GM18502 (cell line): Measurements from ENCODE around the gene EML5.

ENCODE experiments used
- ATAC-seq: cut with Tn5 transposase; IDR thresholded peaks from one replicate; pipeline ENCODE4 v1.9.1; 2021; ENCODE audit warnings: mild to moderate bottlenecking; ENCODE audit not compliant: unreplicated experiment, poor library complexity

EML5 gene

DNA sequence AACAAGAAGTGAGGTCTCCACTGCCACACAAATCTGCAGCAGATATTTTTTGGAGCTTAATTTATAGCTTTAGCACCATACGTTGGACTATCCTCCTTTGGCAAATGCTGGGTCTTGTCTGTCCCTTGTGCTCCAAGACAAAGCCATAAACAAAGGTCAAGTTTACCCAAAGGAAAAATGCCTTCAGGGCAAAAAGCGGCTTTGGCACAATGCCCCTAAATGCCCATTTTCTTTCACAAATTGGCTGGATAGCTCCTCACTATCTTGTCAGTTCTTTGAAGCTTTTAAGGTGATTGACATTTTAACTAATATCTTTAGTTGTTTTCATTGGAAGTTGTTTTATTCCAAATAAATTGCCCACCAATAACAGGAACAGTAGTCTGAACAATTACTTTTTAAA, 59.6 kb downstream of the EML5 start:
- no peak for ATAC-seq

- ATAC-seq, result no peak
These were observed 63.6 kb downstream of the EML5 start for GRCh38 chr14:88729159-88729558.

DNA sequence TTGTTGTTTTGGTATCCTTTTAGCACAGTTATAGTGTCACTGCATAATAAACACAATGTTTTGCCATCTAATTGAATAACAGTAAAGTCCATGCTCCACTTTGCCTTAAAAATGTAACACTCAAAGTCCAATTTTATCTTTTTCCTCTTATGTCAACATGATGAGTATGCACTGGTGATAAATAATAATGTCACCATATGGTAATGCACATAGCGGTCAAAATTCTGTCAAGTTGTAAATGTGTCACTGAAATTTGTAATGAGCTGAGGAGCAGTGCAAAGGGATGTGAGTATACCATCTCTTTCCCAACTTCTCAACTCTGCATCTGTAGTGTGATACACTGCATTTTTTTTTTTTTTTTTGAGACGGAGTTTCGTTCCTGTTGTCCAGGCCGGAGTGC, 65.7 kb downstream of the EML5 start:
- no peak for ATAC-seq

- ATAC-seq, result no peak
These were observed 82.0 kb downstream of the EML5 start for GRCh38 chr14:88710709-88711108.

DNA sequence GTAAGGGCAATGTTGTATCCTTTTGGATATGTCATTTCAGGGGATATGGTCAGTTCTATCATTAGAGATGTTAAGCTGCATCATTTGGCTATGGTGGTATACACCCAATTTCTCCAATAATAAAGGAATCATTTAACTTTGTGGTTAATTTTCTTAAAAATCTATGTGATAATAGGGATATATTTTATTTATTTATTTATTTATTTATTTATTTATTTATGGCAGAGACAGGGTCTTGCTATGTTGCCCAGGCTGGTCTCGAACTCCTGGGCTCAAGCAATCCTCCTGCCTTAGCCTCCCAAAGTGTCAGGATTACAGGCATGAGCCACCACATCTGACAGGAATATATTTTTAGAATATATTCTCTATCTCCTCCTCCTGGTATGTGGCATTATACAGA, 85.7 kb downstream of the EML5 start:
- no peak for ATAC-seq

- ATAC-seq, result no peak
These were observed 86.3 kb downstream of the EML5 start for GRCh38 chr14:88706425-88706824.

DNA sequence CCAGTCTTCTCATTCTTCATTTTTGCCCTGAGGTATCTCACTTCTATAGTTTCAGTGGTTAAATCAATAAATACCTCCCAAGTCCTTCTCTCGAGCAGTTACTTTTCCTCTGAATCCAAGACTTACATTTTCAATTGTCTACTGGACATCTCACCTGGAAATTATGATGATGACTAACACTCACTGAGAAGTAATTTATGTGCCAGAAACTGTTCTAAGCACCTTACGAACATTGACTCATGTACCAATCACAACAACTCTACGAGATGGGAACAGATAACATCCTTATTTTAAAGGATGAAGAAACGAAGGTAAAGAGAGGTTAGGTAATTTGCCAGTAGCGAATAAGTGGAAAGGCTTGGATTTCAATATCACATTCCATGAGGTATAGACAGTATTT, 94.1 kb downstream of the EML5 start:
- ATAC-seq, result no peak

- ATAC-seq, result no peak
These were observed 96.9 kb downstream of the EML5 start for GRCh38 chr14:88695870-88696269.

DNA sequence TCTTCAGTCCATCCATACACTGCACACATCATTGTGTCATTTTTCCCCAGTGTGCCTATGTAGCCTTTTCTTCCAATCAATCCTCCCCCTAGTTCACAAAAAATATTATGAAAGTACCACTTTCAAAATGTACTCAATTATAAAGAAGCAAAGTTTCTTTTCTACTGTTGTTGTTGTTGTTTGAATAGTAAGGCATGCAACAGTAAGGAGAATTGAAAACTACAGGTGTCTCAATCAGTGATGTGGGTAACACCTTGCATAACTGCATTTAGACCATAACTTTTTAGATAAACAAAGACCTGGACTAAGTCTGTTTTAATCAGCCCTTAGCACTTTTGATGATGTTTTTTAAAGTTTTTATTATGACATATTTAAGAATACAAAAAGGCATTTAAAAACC, 104.4 kb downstream of the EML5 start:
- ATAC-seq, result no peak

DNA sequence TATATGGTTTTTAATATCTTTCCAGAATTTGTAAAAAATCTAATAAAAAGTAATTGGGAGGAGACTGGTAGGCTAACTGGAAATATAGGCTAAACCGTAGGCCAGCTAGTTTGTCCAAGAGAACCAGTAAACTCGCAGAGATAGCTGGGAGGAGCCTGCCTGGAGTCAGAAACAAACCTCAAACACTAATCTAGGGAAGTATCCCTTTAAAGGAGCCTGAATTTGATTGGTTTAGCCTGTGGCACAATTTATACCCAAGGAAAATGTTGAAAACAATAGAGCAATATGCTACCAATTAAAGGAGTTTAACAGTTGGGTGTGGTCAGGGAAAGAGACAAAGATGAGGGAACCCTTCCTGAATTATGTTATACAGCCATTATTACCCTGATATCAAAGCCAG, 109.6 kb downstream of the EML5 start:
- no peak for ATAC-seq

DNA sequence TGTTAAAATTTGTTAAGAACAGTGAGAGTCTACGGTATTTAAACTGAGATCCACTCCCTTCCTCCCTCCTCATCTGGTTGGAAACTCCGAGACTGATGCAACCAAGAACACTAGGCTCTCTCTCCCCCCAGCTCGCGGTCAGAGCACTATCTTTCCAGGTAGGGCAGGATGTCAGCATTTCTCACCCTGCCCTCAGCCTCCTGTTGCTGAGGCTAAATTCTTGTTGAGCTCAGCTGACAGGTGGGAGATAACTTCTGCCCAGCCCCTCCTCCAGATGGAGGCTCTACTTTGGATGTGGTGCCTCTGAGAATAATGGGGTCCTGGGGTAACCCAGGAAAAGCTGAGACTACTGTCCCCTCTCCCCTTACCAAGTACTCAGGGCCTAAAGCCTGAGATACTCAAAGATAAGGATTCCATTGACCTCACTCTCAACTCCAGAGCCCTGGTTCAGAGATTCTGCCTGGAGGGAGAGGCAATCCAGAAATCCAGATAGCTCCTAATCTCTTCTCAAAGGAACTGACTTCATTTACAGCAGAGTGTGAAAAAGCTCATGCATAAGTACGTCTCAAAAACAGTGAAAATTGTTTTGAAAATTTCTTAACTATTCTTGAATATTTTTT, 110.1 kb downstream of the EML5 start:
- no peak for ATAC-seq

- no peak for ATAC-seq
These were observed 110.8 kb downstream of the EML5 start for GRCh38 chr14:88681755-88682494.

- no peak for ATAC-seq
These were observed 123.4 kb downstream of the EML5 start for GRCh38 chr14:88669346-88669745.

DNA sequence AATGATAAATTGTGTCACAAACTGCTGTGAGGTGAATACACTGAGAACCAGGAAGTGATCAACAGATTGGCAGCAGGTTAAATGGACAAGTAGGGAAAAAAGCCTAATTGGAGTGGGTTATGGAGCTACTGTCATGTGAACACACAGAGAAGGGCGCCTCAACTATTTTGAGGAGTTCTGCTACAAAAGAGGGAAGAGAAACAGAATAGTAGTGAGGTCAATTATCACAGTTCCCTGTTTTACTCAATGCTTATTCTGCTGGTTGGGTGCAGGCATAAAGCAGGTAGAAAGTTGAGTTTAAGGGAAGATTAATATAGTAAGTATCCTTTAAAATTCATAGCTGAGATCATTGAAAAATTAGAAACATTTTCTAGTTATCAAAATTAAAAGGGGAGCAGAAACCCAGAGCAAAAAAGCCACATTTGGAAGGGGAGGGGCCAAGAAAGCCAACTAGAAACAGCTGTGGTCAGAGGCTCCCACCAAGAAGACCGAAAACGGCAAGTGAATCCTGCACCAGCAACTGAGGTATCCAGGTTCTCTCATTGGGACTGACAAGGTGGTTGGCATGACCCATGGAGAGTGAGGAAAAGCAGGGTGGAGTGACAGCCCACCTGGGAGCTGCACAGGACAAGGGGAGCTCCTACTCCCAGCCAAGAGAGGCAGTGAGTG, 124.2 kb downstream of the EML5 start:
- peak; percentile 78 for ATAC-seq

GRCh38 chr14:88667555-88668273, 125.0 kb downstream of the EML5 start:
- ATAC-seq, result peak; percentile 84

DNA sequence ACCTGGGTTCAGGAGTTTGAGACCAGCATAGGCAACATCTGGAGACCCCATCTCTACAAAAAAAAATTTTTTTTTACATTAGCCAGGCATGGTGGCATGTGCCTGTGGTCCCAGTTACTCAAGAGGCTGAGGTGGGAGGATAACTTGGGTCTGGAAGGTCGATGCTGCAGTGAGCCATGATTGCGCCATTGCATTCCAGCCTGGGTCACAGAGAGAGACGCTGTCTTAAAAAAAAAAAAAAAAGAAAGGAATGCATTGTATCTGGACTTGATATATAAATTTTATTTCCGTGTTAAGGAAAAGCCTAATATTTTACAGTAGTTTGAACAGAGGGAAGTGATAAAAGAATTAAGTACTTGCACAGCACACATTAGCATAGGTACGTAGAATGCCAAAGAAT, 132.7 kb downstream of the EML5 start:
- no peak for ATAC-seq

DNA sequence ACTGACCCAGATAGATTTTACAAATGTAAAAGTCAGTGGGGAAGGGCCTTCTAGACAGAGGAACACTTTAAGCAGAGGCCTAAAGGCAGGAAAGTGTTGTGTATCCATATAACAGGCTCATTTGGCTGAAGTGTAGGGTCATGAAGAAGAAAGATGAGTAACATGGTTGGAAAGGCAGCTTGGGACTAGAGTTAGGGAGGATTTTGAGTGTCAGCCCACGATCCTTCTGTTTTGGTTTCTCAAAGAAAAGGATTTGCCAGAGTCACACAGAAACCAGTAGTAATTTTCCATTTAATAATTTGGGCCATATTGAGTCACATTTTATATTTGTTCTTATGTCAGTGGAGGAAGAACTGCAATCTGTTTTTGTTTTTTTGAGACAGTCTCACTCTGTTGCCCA, 153.5 kb downstream of the EML5 start:
- no peak for ATAC-seq

DNA sequence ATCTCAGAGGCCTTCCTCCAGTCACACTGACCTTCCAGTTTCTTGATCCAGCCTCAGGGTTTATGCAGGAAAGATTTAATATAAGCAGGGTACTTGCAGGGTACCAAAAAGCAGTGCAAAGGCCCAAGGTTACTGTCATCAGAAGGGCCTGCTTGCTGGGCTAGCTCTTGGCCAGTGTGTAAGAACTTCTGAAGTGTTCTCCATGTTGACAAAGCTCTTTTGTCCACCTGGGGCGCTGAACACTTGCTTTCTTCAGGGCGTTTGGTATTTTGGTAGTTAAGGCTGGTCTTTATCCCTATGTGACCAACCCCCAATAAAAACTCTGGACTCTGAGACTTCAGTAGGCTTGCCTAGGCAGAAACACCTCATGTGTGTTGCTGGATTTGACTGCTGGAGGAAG, 160.2 kb downstream of the EML5 start:
- ATAC-seq, result no peak

DNA sequence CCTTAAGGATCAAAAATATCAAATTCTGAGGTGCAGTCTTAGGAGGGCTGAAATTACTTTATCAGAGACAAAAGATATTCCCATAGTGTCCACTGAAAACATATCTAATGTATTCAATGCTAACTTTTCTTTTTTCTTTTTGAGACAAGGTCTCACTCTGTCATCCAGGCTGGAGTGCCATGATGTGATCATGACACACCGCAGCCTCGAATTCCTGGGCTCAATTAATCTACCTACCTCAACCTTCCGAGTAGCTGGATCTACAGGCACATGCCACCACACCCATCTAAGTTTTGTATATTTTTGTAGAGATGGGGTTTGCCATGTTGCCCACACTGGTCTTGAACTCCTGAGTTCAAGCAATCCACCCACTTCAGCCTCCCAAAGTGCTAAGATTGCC, 161.7 kb downstream of the EML5 start:
- no peak for ATAC-seq

GRCh38 chr14:88630565-88630964, 162.2 kb downstream of the EML5 start:
- ATAC-seq, result no peak

GRCh38 chr14:88628462-88628861, 164.3 kb downstream of the EML5 start:
- no peak for ATAC-seq
